Measurements from ENCODE around the gene EDC3.

DNA sequence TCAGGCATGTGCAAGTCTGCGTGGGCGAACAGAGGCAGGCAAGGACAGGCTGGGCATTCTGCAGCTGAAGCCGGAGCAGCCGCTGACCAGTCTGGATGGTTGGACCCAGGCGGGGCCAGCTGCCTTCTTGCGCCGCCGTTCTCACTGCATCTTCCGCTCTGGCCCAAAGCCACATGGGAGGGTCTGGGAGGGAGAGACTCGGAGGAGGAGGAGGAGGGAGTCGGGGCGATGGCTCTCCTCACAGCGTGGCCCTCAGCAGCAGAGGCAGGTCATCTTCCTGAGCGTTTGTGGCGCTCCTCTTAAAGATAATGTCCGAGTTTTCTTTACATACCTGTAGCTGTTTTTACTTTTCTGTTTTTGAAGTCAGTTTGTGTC lies 74.3 kb downstream of the EDC3 start:
- TF ChIP-seq, protein P1, sequence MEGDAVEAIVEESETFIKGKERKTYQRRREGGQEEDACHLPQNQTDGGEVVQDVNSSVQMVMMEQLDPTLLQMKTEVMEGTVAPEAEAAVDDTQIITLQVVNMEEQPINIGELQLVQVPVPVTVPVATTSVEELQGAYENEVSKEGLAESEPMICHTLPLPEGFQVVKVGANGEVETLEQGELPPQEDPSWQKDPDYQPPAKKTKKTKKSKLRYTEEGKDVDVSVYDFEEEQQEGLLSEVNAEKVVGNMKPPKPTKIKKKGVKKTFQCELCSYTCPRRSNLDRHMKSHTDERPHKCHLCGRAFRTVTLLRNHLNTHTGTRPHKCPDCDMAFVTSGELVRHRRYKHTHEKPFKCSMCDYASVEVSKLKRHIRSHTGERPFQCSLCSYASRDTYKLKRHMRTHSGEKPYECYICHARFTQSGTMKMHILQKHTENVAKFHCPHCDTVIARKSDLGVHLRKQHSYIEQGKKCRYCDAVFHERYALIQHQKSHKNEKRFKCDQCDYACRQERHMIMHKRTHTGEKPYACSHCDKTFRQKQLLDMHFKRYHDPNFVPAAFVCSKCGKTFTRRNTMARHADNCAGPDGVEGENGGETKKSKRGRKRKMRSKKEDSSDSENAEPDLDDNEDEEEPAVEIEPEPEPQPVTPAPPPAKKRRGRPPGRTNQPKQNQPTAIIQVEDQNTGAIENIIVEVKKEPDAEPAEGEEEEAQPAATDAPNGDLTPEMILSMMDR (IDR thresholded peaks at IDR 0.05) = no peak
- TF ChIP-seq POLR2A (IDR thresholded peaks at IDR 0.05) = no peak
